ENCODE results near the gene FSTL4.

Gene FSTL4

DNA sequence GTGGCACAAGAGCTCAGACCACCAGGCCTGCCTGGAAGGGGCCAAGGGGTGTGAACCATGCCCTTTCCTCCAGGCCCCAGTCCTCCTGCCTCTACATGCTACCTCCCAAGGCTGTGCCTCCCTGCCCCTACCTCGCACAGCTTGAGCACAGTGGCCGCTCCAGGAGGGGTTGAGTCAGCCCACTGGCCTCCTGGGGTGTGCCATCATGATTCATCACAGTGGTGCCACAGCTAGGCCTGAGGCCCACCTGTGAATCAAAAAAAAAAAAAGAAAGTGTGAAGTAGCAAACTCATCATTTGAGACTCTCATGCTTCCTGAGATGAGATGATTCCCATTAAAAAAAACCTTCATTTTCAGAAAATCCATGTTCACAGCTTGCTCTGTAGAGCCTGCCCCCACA is 320.0 kb downstream of the FSTL4 start:
- no peak overlapping the region for H3K9ac ChIP-seq (ENCODE audit: low read length)
- H2AFZ ChIP-seq (ENCODE audit: low read length), result no peak overlapping the region
- H3K9me2 ChIP-seq (ENCODE audit: low read depth, low read length), result no peaks in the 10 kb centered on the region
- H3K27me3 ChIP-seq (ENCODE audit: insufficient read depth, low read length), result no peaks in the 10 kb centered on the region; the same call in 1 of the 2 replicates
- no peaks in the 10 kb centered on the region for H3K9me3 ChIP-seq (ENCODE audit: low read length)
- no peak overlapping the region for H3K4me3 ChIP-seq (ENCODE audit: low read depth, low read length, poor library complexity, severe bottlenecking)
- no peaks in the 10 kb centered on the region for H3K79me2 ChIP-seq (ENCODE audit: insufficient read depth, low read length)
- TF ChIP-seq EZH2 (IDR thresholded peaks at IDR 0.05; ENCODE audit: borderline replicate concordance, low read length) (no peak), CTCF (IDR thresholded peaks at IDR 0.05; ENCODE audit: low read length) (no peak)
- H3K4me2 ChIP-seq (ENCODE audit: low read length), result no peak overlapping the region
- H3K36me3 ChIP-seq (ENCODE audit: insufficient read depth, low read length), result no peaks in the 10 kb centered on the region
- no peak overlapping the region for H3K27ac ChIP-seq (ENCODE audit: low read depth, low read length, poor library complexity, severe bottlenecking)
- no peaks in the 10 kb centered on the region for H3F3A ChIP-seq (ENCODE audit: insufficient read depth, low read length)
- H3K4me1 ChIP-seq (ENCODE audit: insufficient read depth, low read length, severe bottlenecking), result no peaks in the 10 kb centered on the region
- no peaks in the 10 kb centered on the region for H4K20me1 ChIP-seq (ENCODE audit: insufficient read depth, low read length)

DNA sequence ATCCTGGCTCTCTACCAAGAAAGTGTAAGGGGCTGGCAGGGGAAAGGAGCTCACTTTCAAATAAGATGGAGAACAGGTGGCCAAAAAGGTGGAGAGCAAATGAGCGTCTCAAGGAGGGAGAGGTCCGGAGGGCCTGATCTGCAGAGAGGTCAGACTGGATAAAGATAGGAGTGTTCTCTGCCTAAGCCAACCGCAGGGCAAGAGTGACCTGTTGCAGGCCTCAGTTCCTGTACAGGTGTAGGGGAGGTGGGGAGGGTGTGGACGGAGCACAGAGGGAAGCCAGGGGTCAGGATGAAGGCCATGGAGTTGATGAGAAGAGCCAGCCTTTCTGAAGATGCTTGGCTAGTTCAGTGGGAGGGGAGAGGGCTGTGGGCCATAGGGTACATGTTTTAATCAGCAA is 320.8 kb downstream of the FSTL4 start:
- Histone ChIP-seq H3K79me2 (ENCODE audit: insufficient read depth, low read length) (no peaks in the 10 kb centered on the region), H3K4me3 (ENCODE audit: low read depth, low read length, poor library complexity, severe bottlenecking) (no peak overlapping the region), H3K4me1 (ENCODE audit: insufficient read depth, low read length, severe bottlenecking) (no peaks in the 10 kb centered on the region), H3K9ac (ENCODE audit: low read length) (no peak overlapping the region), H3F3A (ENCODE audit: insufficient read depth, low read length) (no peaks in the 10 kb centered on the region), H2AFZ (ENCODE audit: low read length) (no peak overlapping the region), H3K27me3 (ENCODE audit: insufficient read depth, low read length) (no peaks in the 10 kb centered on the region; the same call in 1 of the 2 replicates), H3K4me2 (ENCODE audit: low read length) (no peak overlapping the region), H3K9me3 (ENCODE audit: low read length) (no peaks in the 10 kb centered on the region), H3K27ac (ENCODE audit: low read depth, low read length, poor library complexity, severe bottlenecking) (no peak overlapping the region), H3K36me3 (ENCODE audit: insufficient read depth, low read length) (no peaks in the 10 kb centered on the region), H4K20me1 (ENCODE audit: insufficient read depth, low read length) (no peaks in the 10 kb centered on the region), H3K9me2 (ENCODE audit: low read depth, low read length) (no peaks in the 10 kb centered on the region)
- TF ChIP-seq CTCF (IDR thresholded peaks at IDR 0.05; ENCODE audit: low read length) (no peak), EZH2 (IDR thresholded peaks at IDR 0.05; ENCODE audit: borderline replicate concordance, low read length) (no peak)

GRCh38 chr5:133290669-133291240 is 321.6 kb downstream of the FSTL4 start:
- Histone ChIP-seq H4K20me1 (ENCODE audit: insufficient read depth, low read length) (no peaks in the 10 kb centered on the region), H3K27ac (ENCODE audit: low read depth, low read length, poor library complexity, severe bottlenecking) (no peak overlapping the region), H3K27me3 (ENCODE audit: insufficient read depth, low read length) (no peaks in the 10 kb centered on the region), H3K4me2 (ENCODE audit: low read length) (no peak overlapping the region), H3K4me1 (ENCODE audit: insufficient read depth, low read length, severe bottlenecking) (no peaks in the 10 kb centered on the region), H3K36me3 (ENCODE audit: insufficient read depth, low read length) (no peaks in the 10 kb centered on the region), H3K9me3 (ENCODE audit: low read length) (no peaks in the 10 kb centered on the region), H3K9me2 (ENCODE audit: low read depth, low read length) (no peaks in the 10 kb centered on the region), H3K9ac (ENCODE audit: low read length) (no peak overlapping the region), H3F3A (ENCODE audit: insufficient read depth, low read length) (no peaks in the 10 kb centered on the region), H3K4me3 (ENCODE audit: low read depth, low read length, poor library complexity, severe bottlenecking) (no peak overlapping the region), H2AFZ (ENCODE audit: low read length) (no peak overlapping the region), H3K79me2 (ENCODE audit: insufficient read depth, low read length) (no peaks in the 10 kb centered on the region)
- TF ChIP-seq EZH2 (IDR thresholded peaks at IDR 0.05; ENCODE audit: borderline replicate concordance, low read length) (no peak), CTCF (IDR thresholded peaks at IDR 0.05; ENCODE audit: low read length) (no peak)
